ENCODE results near the gene FAXDC2. TPM values are rescaled to one million over a fixed set of nuclear protein-coding genes. Genes with fewer than 3 reads are reported as not detected.

The FAXDC2 gene
- total RNA-seq, 1 donor from 2014 or later: 7.3 TPM

- no peak for DNase-seq (ENCODE audit: low spot score)
- Histone ChIP-seq H3K9ac (no peak overlapping the region), H3K4me2 (no peak overlapping the region), H3K27ac (no peak overlapping the region), H3K27me3 (no peaks in the 10 kb centered on the region), H3K36me3 (no peaks in the 10 kb centered on the region), H4K20me1 (ENCODE audit: low read depth) (peaks cover 30% of the 10 kb centered on the region), H3K9me3 (ENCODE audit: low read depth) (no peaks in the 10 kb centered on the region), H3F3A (ENCODE audit: low read depth) (peaks cover 27% of the 10 kb centered on the region), H3K4me1 (peaks cover 12% of the 10 kb centered on the region), H3K79me2 (ENCODE audit: low read depth) (no peaks in the 10 kb centered on the region), H2AFZ (replicated peaks) (no peak overlapping the region), H3K4me3 (no peak overlapping the region)
- TF ChIP-seq CTCF (IDR thresholded peaks at IDR 0.05) (no peak), EZH2phosphoT487 (IDR thresholded peaks at IDR 0.05) (no peak), EZH2 (IDR thresholded peaks at IDR 0.05) (no peak)
- Mint-ChIP-seq H3K36me3 (peaks cover 44% of the 10 kb centered on the region), H3K4me1 (peaks cover 1% of the 10 kb centered on the region), H3K4me3 (no peak overlapping the region), H3K27me3 (ENCODE audit: insufficient read depth, low read depth) (no peaks in the 10 kb centered on the region), H3K9me3 (no peaks in the 10 kb centered on the region), H3K27ac (no peak overlapping the region)
These were observed 36.7 kb downstream of the FAXDC2 start for GRCh38 chr5:154813736-154814135.

GRCh38 chr5:154813158-154813557 lies 37.2 kb downstream of the FAXDC2 start:
- no peaks in the 10 kb centered on the region for H3K79me2 ChIP-seq (ENCODE audit: low read depth)
- H2AFZ ChIP-seq (replicated peaks): no peak overlapping the region
- TF ChIP-seq EZH2 (IDR thresholded peaks at IDR 0.05) (no peak), EZH2phosphoT487 (IDR thresholded peaks at IDR 0.05) (no peak), CTCF (IDR thresholded peaks at IDR 0.05) (no peak)
- Mint-ChIP-seq H3K27ac (no peak overlapping the region), H3K4me1 (no peaks in the 10 kb centered on the region), H3K9me3 (no peaks in the 10 kb centered on the region), H3K4me3 (no peak overlapping the region), H3K36me3 (peaks cover 48% of the 10 kb centered on the region), H3K27me3 (ENCODE audit: insufficient read depth, low read depth) (no peaks in the 10 kb centered on the region)
- no peaks in the 10 kb centered on the region for H3K27me3 ChIP-seq
- peaks cover 7% of the 10 kb centered on the region for H3K4me1 ChIP-seq
- H3K4me2 ChIP-seq: no peak overlapping the region
- peaks cover 22% of the 10 kb centered on the region for H3F3A ChIP-seq (ENCODE audit: low read depth)
- no peaks in the 10 kb centered on the region for H3K9me3 ChIP-seq (ENCODE audit: low read depth)
- peaks cover 30% of the 10 kb centered on the region for H4K20me1 ChIP-seq (ENCODE audit: low read depth)
- H3K9ac ChIP-seq: no peak overlapping the region
- no peak overlapping the region for H3K27ac ChIP-seq
- no peak overlapping the region for H3K4me3 ChIP-seq
- no peaks in the 10 kb centered on the region for H3K36me3 ChIP-seq
- DNase-seq (ENCODE audit: low spot score): no peak

- H3K9me3 ChIP-seq (ENCODE audit: low read depth): no peaks in the 10 kb centered on the region
- H3K27me3 Mint-ChIP-seq (ENCODE audit: insufficient read depth, low read depth): peaks cover 3% of the 10 kb centered on the region
- no peaks in the 10 kb centered on the region for H3K36me3 ChIP-seq
- H4K20me1 ChIP-seq (ENCODE audit: low read depth): peaks cover 27% of the 10 kb centered on the region
- no peaks in the 10 kb centered on the region for H3K9me3 Mint-ChIP-seq
- H3F3A ChIP-seq (ENCODE audit: low read depth): peaks cover 21% of the 10 kb centered on the region
- no peaks in the 10 kb centered on the region for H3K27me3 ChIP-seq
- H3K4me1 Mint-ChIP-seq: no peaks in the 10 kb centered on the region
- H3K36me3 Mint-ChIP-seq: peaks cover 44% of the 10 kb centered on the region
- H3K4me3 ChIP-seq: no peak overlapping the region
- no peak overlapping the region for H3K27ac ChIP-seq
- H3K79me2 ChIP-seq (ENCODE audit: low read depth): no peaks in the 10 kb centered on the region
- TF ChIP-seq EZH2phosphoT487 (IDR thresholded peaks at IDR 0.05): no peak
- peak; percentile 94 for TF ChIP-seq CTCF (IDR thresholded peaks at IDR 0.05)
- DNase-seq (ENCODE audit: low spot score): peak; percentile 52
- H2AFZ ChIP-seq (replicated peaks): no peak overlapping the region
- H3K27ac Mint-ChIP-seq: no peak overlapping the region
- H3K9ac ChIP-seq: no peak overlapping the region
- H3K4me1 ChIP-seq: peaks cover 7% of the 10 kb centered on the region
- H3K4me3 Mint-ChIP-seq: no peak overlapping the region
- no peak overlapping the region for H3K4me2 ChIP-seq
These were observed 38.5 kb downstream of the FAXDC2 start for GRCh38 chr5:154811653-154812465.

All from neural progenitor cell (in vitro differentiated cells).